Epithelial cell of esophagus (primary cell): ENCODE measurements around the gene DDX5.
"Not testable (repeated sequence)": the region's sequence is repeated elsewhere in the genome, so short reads cannot be mapped to it uniquely, and the experiment has no call there.

Source experiments
- DNase-seq: peaks from one replicate; pipeline ENCODE4 v3.0.0; 2010; ENCODE audit warnings: low read depth
- H3K4me3 ChIP-seq: 2 replicates; pipeline ENCODE4 v1.5.1; 2011; ENCODE audit warnings: mild to moderate bottlenecking, low read length, control low read depth
- CTCF ChIP-seq: IDR thresholded peaks from 2 replicates; pipeline ENCODE4 v1.5.1; 2011; ENCODE audit warnings: low read depth, mild to moderate bottlenecking, low read length, control low read depth, inconsistent platforms; ENCODE audit not compliant: insufficient read depth; ENCODE audit errors: missing control alignments

DDX5 gene

GRCh38 chr17:64460955-64461354 lies 45.1 kb downstream of the DDX5 start:
- no peak overlapping the region for H3K4me3 ChIP-seq
- no peak for TF ChIP-seq CTCF
- DNase-seq = no peak

GRCh38 chr17:64459818-64460217 lies 46.3 kb downstream of the DDX5 start:
- not testable (repeated sequence) for H3K4me3 ChIP-seq, DNase-seq

- DNase-seq = peak; percentile 60
- no peak for TF ChIP-seq CTCF
- H3K4me3 ChIP-seq = no peak overlapping the region
Measured at GRCh38 chr17:64459284-64459747, 46.8 kb downstream of the DDX5 start.

DNA sequence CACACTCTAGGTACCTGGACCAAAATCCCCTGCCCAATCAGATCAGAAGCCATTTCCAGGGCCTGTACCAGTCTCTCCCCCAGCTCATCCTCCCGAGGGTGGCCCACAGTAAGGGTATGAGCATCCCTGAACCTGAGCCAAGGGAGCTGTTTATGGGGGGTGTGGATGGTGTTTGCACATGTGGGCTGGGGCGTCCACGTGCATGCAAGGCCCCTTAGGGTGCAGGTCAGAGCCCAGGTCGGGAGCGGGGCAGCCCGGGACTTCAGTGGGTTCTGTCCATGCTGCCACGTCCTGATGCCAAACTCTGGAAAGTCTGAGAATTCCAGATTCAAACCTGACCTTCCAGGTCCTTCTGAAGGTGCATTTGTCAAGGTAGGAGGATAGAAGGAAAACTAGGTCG lies 47.3 kb downstream of the DDX5 start:
- TF ChIP-seq CTCF = no peak
- DNase-seq = no peak
- H3K4me3 ChIP-seq = no peak overlapping the region

DNA sequence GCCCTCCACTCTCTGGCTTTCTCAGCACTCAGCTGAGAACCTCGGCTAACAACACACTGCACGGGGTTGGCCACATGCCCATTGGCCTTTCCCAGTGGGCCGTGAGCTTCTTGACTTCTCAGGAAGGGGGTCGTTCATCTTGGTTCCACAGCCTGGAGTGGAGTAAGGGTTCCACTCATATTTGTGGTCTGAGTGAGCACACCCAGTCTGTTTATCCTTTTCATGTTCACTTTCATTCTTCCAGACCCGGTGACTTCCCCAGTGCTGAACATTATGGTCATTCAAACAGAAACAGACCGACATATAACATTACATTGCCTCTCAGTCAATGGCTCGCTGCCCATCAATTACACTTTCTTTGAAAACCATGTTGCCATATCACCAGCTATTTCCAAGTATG lies 48.9 kb downstream of the DDX5 start:
- no peak for DNase-seq
- H3K4me3 ChIP-seq = no peak overlapping the region
- no peak for TF ChIP-seq CTCF

DNA sequence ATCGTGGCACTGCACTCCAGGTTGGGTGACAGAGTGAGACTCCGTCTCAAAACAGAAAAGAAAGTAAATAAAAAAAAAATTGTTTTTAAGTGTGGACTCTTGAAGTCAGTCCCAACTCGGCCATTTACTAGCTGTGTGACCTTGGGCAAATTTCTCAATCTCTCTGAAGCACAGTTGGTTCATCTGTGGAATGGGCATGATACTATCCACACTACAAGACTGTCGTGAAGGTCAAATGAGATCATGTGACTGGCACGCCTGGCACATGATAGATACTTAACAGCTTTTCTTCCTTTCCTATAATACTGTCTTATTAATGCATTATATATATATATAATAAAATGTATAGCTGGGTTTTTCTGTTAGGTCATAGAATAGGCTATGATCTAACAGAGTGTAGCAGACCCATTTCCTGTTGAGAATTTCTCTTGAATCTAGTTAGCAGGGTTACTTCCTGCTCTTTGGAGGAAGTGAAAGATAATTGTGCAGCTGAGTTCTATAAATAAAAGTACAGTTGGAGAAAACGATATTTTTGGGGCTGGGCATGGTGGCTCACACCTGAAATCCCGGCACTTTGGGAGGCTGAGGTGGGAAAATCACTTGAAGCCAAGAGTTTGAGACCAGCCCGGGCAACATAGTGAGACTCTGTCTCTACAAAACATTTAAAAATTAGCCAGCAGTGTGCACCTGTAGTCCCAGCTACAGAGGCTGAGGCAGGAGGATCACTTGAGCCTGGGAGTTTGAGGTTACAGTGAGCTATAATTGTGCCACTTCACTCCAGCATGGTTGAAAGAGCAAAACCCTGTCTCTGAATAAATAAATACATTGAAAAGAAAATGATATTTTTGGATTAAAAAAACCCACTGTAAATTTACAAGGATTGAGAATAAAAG lies 49.9 kb downstream of the DDX5 start:
- no peak for TF ChIP-seq CTCF

DNA sequence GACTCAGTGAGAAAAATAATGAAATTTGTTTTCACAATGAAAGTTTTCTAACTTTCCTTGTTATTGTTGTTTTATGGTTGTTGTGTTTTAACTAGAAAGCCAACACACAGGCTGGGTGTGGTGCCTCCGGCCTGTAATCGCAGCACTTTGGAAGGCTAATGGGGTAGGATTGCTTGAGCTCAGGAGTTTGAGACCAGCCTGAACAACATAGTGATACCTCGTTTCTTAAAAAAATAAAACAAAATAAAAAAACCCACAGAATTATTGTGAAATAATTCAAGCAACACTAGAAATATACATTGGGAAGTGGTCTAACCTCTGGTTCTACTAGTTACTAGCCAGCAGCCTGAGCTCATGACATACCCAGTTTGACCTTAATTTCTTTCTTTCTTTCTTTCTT lies 56.5 kb downstream of the DDX5 start:
- TF ChIP-seq CTCF = no peak
- H3K4me3 ChIP-seq = no peak overlapping the region
- no peak for DNase-seq

More for the DNA sequence above, 49.9 kb downstream of the DDX5 start:
- no peak for DNase-seq
- no peak overlapping the region for H3K4me3 ChIP-seq
